HepG2 (cell line): ENCODE data around the gene COBL.

ENCODE experiments used
- CAMTA2 ChIP-seq: sonication (generic); formaldehyde crosslinking; IDR thresholded peaks from 2 replicates; pipeline ENCODE4 v1.4.0; 2020; ENCODE audit warnings: mild to moderate bottlenecking, missing genetic modification reagents, borderline replicate concordance
- CTCF ChIP-seq: sonication (generic); formaldehyde crosslinking; IDR thresholded peaks from 2 replicates; pipeline ENCODE4 v1.5.0; 2020; ENCODE audit warnings: mild to moderate bottlenecking, missing genetic modification reagents, moderate library complexity
- KDM5A ChIP-seq: fragments of 200-600 bp; sonication (generic); IDR thresholded peaks from 2 replicates; pipeline ENCODE4 v1.7.0; 2018; ENCODE audit warnings: antibody characterized with exemption, mild to moderate bottlenecking, low read length, borderline replicate concordance
- PATZ1 ChIP-seq: sonication (generic); formaldehyde crosslinking; IDR thresholded peaks from 2 replicates; pipeline ENCODE4 v1.4.0; 2020; ENCODE audit warnings: missing genetic modification reagents
- POLR2A ChIP-seq, 2 experiments: IDR thresholded peaks; 2 replicates each; pipeline ENCODE4 v1.6.1; 2011; ENCODE audit warnings: low read depth in 2 of 2, low read length in 2 of 2, mild to moderate bottlenecking in 1 of 2, moderate library complexity in 1 of 2; ENCODE audit not compliant: insufficient read depth in 1 of 2
- RBAK ChIP-seq: sonication (generic); formaldehyde crosslinking; IDR thresholded peaks from 2 replicates; pipeline ENCODE4 v1.5.1; 2020; ENCODE audit warnings: mild to moderate bottlenecking, missing genetic modification reagents
- SRF ChIP-seq: IDR thresholded peaks from 2 replicates; pipeline ENCODE4 v1.6.1; 2011; ENCODE audit warnings: mild to moderate bottlenecking, low read depth, low read length, moderate library complexity
- TBX2 ChIP-seq: sonication (generic); formaldehyde crosslinking; IDR thresholded peaks from 2 replicates; pipeline ENCODE4 v1.5.0; 2020; ENCODE audit warnings: missing genetic modification reagents, mild to moderate bottlenecking, borderline replicate concordance
- TFAP4 ChIP-seq: sonication (generic); IDR thresholded peaks from 2 replicates; pipeline ENCODE4 v1.6.1; 2016; ENCODE audit warnings: low read depth, borderline replicate concordance
- TOE1 ChIP-seq: sonication (generic); formaldehyde crosslinking; IDR thresholded peaks from 2 replicates; pipeline ENCODE4 v1.4.0; 2020; ENCODE audit warnings: mild to moderate bottlenecking, missing genetic modification reagents
- ZNF207 ChIP-seq: fragments of 450-650 bp; IDR thresholded peaks from 2 replicates; pipeline ENCODE4 v1.6.1; 2016; ENCODE audit warnings: antibody characterized with exemption, borderline replicate concordance
- ZNF230 ChIP-seq: sonication (generic); formaldehyde crosslinking; IDR thresholded peaks from 2 replicates; pipeline ENCODE4 v1.4.0; 2020; ENCODE audit warnings: mild to moderate bottlenecking, missing genetic modification reagents
- ZNF274 ChIP-seq: sonication (generic); formaldehyde crosslinking; IDR thresholded peaks from 2 replicates; pipeline ENCODE4 v1.5.1; 2020; ENCODE audit warnings: mild to moderate bottlenecking, missing genetic modification reagents
- ZNF513 ChIP-seq: sonication (generic); formaldehyde crosslinking; conservative IDR thresholded peaks from 2 replicates; pipeline ENCODE4 v1.5.0; 2020; ENCODE audit warnings: missing genetic modification reagents

- TF ChIP-seq POLR2A (IDR thresholded peaks at IDR 0.05; ENCODE audit: insufficient read depth in 1 of 2, low read depth in 2 of 2, low read length in 2 of 2) (no peak), CTCF (CRISPR knock-in tag) (no peak), KDM5A (no peak), SRF (no peak), RBAK (no peak), ZNF230 (CRISPR knock-in tag) (no peak), ZNF207 (no peak), CAMTA2 (no peak), TBX2 (CRISPR knock-in tag) (no peak), PATZ1 (CRISPR knock-in tag) (no peak), ZNF513 (no peak), TFAP4 (no peak), ZNF274 (CRISPR knock-in tag) (no peak), TOE1 (CRISPR knock-in tag) (no peak)
Observed at GRCh38 chr7:51213618-51214017, 103.0 kb downstream of the COBL start.
